PC-3 (cell line): Measurements from ENCODE around the gene GNAT2. TPM values are rescaled to one million over a fixed set of nuclear protein-coding genes. Genes with fewer than 3 reads are reported as not detected.

Experiments used
- ATAC-seq: fragments of 200-7000 bp; cut with Tn5 transposase; 2 replicates; pipeline ENCODE4 v1.9.1; 2020; ENCODE audit warnings: mild to moderate bottlenecking, moderate library complexity
- BruUV-seq: library from RNA; stranded (reverse); fragments of 400-500 nt; replicated peaks from 2 replicates; lab custom pipeline; 2021; lab: Mats Ljungman, UMichigan
- CTCF ChIA-PET: fragments of 300-600 bp; sonication (Branson Sonifier 250); formaldehyde crosslinking; loops from one replicate; lab custom pipeline; 2022; ENCODE audit warnings: antibody characterized with exemption; lab: Charles Lee
- POLR2A ChIA-PET: fragments of 300-600 bp; sonication (Branson Sonifier 250); formaldehyde crosslinking; loops from one replicate; lab custom pipeline; 2022; ENCODE audit warnings: antibody characterized with exemption; ENCODE audit not compliant: unreplicated experiment; lab: Charles Lee
- DNase-seq: peaks from one replicate; pipeline ENCODE4 v3.0.0-alpha.2; 2015
- H2AFZ ChIP-seq: fragments of 300-600 bp; sonication (generic); 2 replicates; pipeline ENCODE4 v1.6.0; 2016; ENCODE audit warnings: antibody characterized with exemption, low read length
- H3F3A ChIP-seq: fragments of 300-600 bp; sonication (generic); one replicate; pipeline ENCODE4 v1.6.0; 2017; ENCODE audit warnings: antibody characterized with exemption, low read length, control low read depth, mild to moderate bottlenecking; ENCODE audit not compliant: unreplicated experiment
- H3K27ac ChIP-seq: fragments of 300-600 bp; sonication (generic); 2 replicates; pipeline ENCODE4 v1.5.1; 2016; ENCODE audit warnings: mild to moderate bottlenecking, low read length
- H3K27me3 ChIP-seq: fragments of 300-600 bp; sonication (generic); 2 replicates; pipeline ENCODE4 v1.6.1; 2016; ENCODE audit warnings: low read length, mixed read lengths
- H3K36me3 ChIP-seq: fragments of 300-600 bp; sonication (generic); 2 replicates; pipeline ENCODE4 v1.6.1; 2016; ENCODE audit warnings: low read depth, mixed run types, low read length, mixed read lengths
- H3K4me1 ChIP-seq: fragments of 300-600 bp; sonication (generic); 2 replicates; pipeline ENCODE4 v1.5.1; 2016; ENCODE audit warnings: low read length; ENCODE audit not compliant: insufficient read depth
- H3K4me2 ChIP-seq: fragments of 300-600 bp; sonication (generic); 2 replicates; pipeline ENCODE4 v1.6.0; 2016; ENCODE audit warnings: low read length
- H3K4me3 ChIP-seq: fragments of 300-600 bp; sonication (generic); 2 replicates; pipeline ENCODE4 v1.5.1; 2016; ENCODE audit warnings: mild to moderate bottlenecking, low read length, mixed read lengths
- H3K79me2 ChIP-seq: fragments of 300-600 bp; sonication (generic); 2 replicates; pipeline ENCODE4 v1.6.1; 2017; ENCODE audit warnings: low read length, mixed read lengths
- H3K9ac ChIP-seq: fragments of 300-600 bp; sonication (generic); 2 replicates; pipeline ENCODE4 v1.6.0; 2016; ENCODE audit warnings: mild to moderate bottlenecking, low read length
- H3K9me2 ChIP-seq: fragments of 300-600 bp; sonication (generic); replicated peaks from 2 replicates; pipeline ENCODE4 v1.6.1; 2016; ENCODE audit warnings: mixed run types, low read length, mixed read lengths
- H3K9me3 ChIP-seq: fragments of 300-600 bp; sonication (generic); 2 replicates; pipeline ENCODE4 v1.6.1; 2016; ENCODE audit warnings: low read length, mixed read lengths
- H4K20me1 ChIP-seq: fragments of 300-600 bp; sonication (generic); 2 replicates; pipeline ENCODE4 v1.6.1; 2016; ENCODE audit warnings: low read length, mixed read lengths
- EZH2 ChIP-seq: fragments of 300-600 bp; sonication (generic); IDR thresholded peaks from one replicate; pipeline ENCODE4 v1.6.1; 2017; ENCODE audit warnings: antibody characterized with exemption, mild to moderate bottlenecking, low read length; ENCODE audit not compliant: unreplicated experiment
- EZH2phosphoT487 ChIP-seq: fragments of 300-600 bp; sonication (generic); IDR thresholded peaks from 2 replicates; pipeline ENCODE4 v1.6.1; 2018; ENCODE audit warnings: mild to moderate bottlenecking, antibody characterized with exemption, low read length, borderline replicate concordance
- intact Hi-C: fragments of 100-400 bp; cut with micrococcal nuclease; formaldehyde crosslinking; loops from 2 replicates; pipeline ENCODE4 v1.9.0; 2023
- total RNA-seq: library from RNA; depleted of rRNA; stranded (reverse); fragments of >200 nt; gene quantifications from 2 replicates; pipeline ENCODE4 v1.2.3, GENCODE V29; 2014
- TF ChIP-seq, protein P1 (sequence below): fragments of 300-600 bp; sonication (generic); conservative IDR thresholded peaks from 2 replicates; pipeline ENCODE4 v1.5.1; 2017; ENCODE audit warnings: antibody characterized with exemption, low read depth, mild to moderate bottlenecking, low read length

The GNAT2 gene
- total RNA-seq, 1 experiment from 2014 or later, result 0.69 TPM

- Histone ChIP-seq H3K4me1 (peaks cover 40% of the 10 kb centered on the region), H3K27me3 (no peaks in the 10 kb centered on the region), H4K20me1 (no peaks in the 10 kb centered on the region), H3K79me2 (no peaks in the 10 kb centered on the region), H3F3A (no peaks in the 10 kb centered on the region), H3K36me3 (no peaks in the 10 kb centered on the region), H2AFZ (peak overlapping the region; percentile 38; the same call in 1 of the 2 replicates), H3K4me2 (peak overlapping the region; percentile 83), H3K9me3 (no peaks in the 10 kb centered on the region), H3K4me3 (no peak overlapping the region), H3K27ac (no peak overlapping the region), H3K9ac (no peak overlapping the region), H3K9me2 (no peaks in the 10 kb centered on the region)
- POLR2A ChIA-PET, result interaction anchor here (0.6 kb wide), 1 partner anchor 104 kb away, joined by 4 read pairs; no protein-coding TSS in a partner anchor
- no TSS peak for BruUV-seq
- TF ChIP-seq EZH2 (no peak), EZH2phosphoT487 (no peak)
- TF ChIP-seq, protein P1, sequence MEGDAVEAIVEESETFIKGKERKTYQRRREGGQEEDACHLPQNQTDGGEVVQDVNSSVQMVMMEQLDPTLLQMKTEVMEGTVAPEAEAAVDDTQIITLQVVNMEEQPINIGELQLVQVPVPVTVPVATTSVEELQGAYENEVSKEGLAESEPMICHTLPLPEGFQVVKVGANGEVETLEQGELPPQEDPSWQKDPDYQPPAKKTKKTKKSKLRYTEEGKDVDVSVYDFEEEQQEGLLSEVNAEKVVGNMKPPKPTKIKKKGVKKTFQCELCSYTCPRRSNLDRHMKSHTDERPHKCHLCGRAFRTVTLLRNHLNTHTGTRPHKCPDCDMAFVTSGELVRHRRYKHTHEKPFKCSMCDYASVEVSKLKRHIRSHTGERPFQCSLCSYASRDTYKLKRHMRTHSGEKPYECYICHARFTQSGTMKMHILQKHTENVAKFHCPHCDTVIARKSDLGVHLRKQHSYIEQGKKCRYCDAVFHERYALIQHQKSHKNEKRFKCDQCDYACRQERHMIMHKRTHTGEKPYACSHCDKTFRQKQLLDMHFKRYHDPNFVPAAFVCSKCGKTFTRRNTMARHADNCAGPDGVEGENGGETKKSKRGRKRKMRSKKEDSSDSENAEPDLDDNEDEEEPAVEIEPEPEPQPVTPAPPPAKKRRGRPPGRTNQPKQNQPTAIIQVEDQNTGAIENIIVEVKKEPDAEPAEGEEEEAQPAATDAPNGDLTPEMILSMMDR, result no peak
- intact Hi-C loops, result no loop called here
- CTCF ChIA-PET, result interaction anchor here (1.1 to 4.6 kb wide), 3 partner anchors 10 to 102 kb away, joined by 5 to 31 read pairs (median 5); partner anchors contain the start of gene GNAI3
- DNase-seq (peak; percentile 84), ATAC-seq (0 out of 2 replicates have a peak, but pooled peaks have one; percentile 34)
These were observed 31.2 kb upstream of the GNAT2 start for GRCh38 chr1:109650609-109651008.

GRCh38 chr1:109649491-109649914 lies 30.1 kb upstream of the GNAT2 start:
- H3K79me2 ChIP-seq, result no peaks in the 10 kb centered on the region
- CTCF ChIA-PET, result interaction anchor here (0.6 to 4.6 kb wide), 6 partner anchors 9 to 335 kb away, joined by 3 to 31 read pairs (median 5); partner anchors contain the start of genes AHCYL1 and AMIGO1
- POLR2A ChIA-PET, result interaction anchor here (0.6 kb wide), 1 partner anchor 29 kb away, joined by 4 read pairs; no protein-coding TSS in a partner anchor
- H4K20me1 ChIP-seq, result no peaks in the 10 kb centered on the region
- no peaks in the 10 kb centered on the region for H3F3A ChIP-seq
- H3K4me3 ChIP-seq, result peak overlapping the region; percentile 66
- H3K9me2 ChIP-seq, result no peaks in the 10 kb centered on the region
- no peaks in the 10 kb centered on the region for H3K36me3 ChIP-seq
- H3K9ac ChIP-seq, result no peak overlapping the region
- peak overlapping the region; percentile 83 for H3K4me2 ChIP-seq
- peaks cover 35% of the 10 kb centered on the region for H3K4me1 ChIP-seq
- no peaks in the 10 kb centered on the region for H3K9me3 ChIP-seq
- intact Hi-C loops, result loop anchor here (1.0 kb wide), 1 partner anchor 103 kb away; no protein-coding TSS in a partner anchor
- H3K27ac ChIP-seq, result no peak overlapping the region
- H3K27me3 ChIP-seq, result no peaks in the 10 kb centered on the region
- BruUV-seq, result no TSS peak
- ATAC-seq, result peak; percentile 48
- peak overlapping the region; percentile 80 for H2AFZ ChIP-seq
- TF ChIP-seq EZH2 (no peak), EZH2phosphoT487 (no peak)
- TF ChIP-seq, protein P1, result peak; percentile 63
- peak; percentile 37 for DNase-seq

DNA sequence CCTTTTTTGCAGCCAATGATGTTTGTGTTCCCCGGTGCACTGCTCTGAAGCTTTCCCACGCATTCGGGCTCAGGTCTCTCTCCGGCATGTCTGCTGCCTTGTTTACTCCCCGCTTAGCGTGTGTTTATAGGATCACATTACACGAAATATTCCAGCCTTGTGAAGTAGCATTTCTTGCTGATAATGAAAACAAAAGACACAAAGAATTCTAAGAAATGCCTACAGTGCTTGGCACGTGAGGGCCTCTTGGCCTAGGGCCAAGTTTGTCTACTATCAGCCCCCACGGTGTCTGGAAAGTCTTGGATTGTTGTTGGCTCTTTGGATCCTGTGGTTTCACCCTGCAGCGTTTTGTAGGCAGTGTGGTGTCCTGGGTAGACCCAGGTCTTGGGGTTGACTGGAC lies 25.3 kb upstream of the GNAT2 start:
- no peak overlapping the region for H3K4me2 ChIP-seq
- CTCF ChIA-PET, result no interaction called here

More for the DNA sequence above, 25.3 kb upstream of the GNAT2 start:
- Histone ChIP-seq H3K79me2 (no peaks in the 10 kb centered on the region), H3K4me1 (peaks cover 9% of the 10 kb centered on the region), H3K27me3 (no peaks in the 10 kb centered on the region), H3K4me3 (no peak overlapping the region), H3K36me3 (no peaks in the 10 kb centered on the region), H4K20me1 (no peaks in the 10 kb centered on the region), H3K27ac (no peak overlapping the region), H3K9ac (no peak overlapping the region), H2AFZ (no peak overlapping the region), H3K9me3 (no peaks in the 10 kb centered on the region), H3F3A (no peaks in the 10 kb centered on the region), H3K9me2 (no peaks in the 10 kb centered on the region)
- TF ChIP-seq EZH2 (no peak), EZH2phosphoT487 (no peak)
- TF ChIP-seq, protein P1, result no peak
- intact Hi-C loops, result no loop called here
- no peak for DNase-seq
- BruUV-seq, result no TSS peak
- POLR2A ChIA-PET, result no interaction called here
- no peak for ATAC-seq
